Esophagus squamous epithelium (tissue), 5 donors: ENCODE measurements around the gene PDGFD. TPM values are rescaled to one million over a fixed set of nuclear protein-coding genes. Genes with fewer than 3 reads are reported as not detected.

Experiments used
- DNase-seq: peaks from one replicate; lab custom pipeline; 2025; lab: John Stamatoyannopoulos, UW
- H3K27ac ChIP-seq, 4 donors: fragments of 200-600 bp; sonication (generic); one replicate each; pipeline ENCODE4 v1.5.1; 2016 to 2019; ENCODE audit warnings: mild to moderate bottlenecking in 1 of 4
- H3K27me3 ChIP-seq, 4 donors: fragments of 200-600 bp; sonication (generic); 1 replicate in 3 of 4; 2 replicates in 1 of 4; pipeline versions ENCODE4 v1.5.1 to v1.6.0; 2017 to 2021; ENCODE audit warnings: antibody characterized with exemption in 1 of 4
- H3K36me3 ChIP-seq, 3 donors: fragments of 200-600 bp; sonication (generic); one replicate each; pipeline ENCODE4 v1.5.1; 2016 to 2019
- H3K4me1 ChIP-seq, 3 donors: fragments of 200-600 bp; sonication (generic); one replicate each; pipeline ENCODE4 v1.5.1; 2017 to 2019
- H3K4me3 ChIP-seq, 4 donors: fragments of 200-600 bp; sonication (generic); 1 replicate in 3 of 4; 2 replicates in 1 of 4; pipeline ENCODE4 v1.5.1; 2016 to 2019; ENCODE audit warnings: mild to moderate bottlenecking in 2 of 4, moderate library complexity in 1 of 4
- H3K9me3 ChIP-seq, 3 donors: fragments of 200-600 bp; sonication (generic); one replicate each; pipeline ENCODE4 v1.5.1; 2016 to 2019
- CTCF ChIP-seq, 6 experiments: fragments of 450-650 bp in 4 of 6; fragments of 200-600 bp in 2 of 6; sonication (generic) in 2 of 6; IDR thresholded peaks; one replicate each; pipeline ENCODE4 v1.5.1; 2016 to 2019; ENCODE audit warnings: antibody characterized with exemption in 6 of 6, mild to moderate bottlenecking in 4 of 6, moderate library complexity in 4 of 6
- POLR2A ChIP-seq, 4 donors: fragments of 450-650 bp; IDR thresholded peaks; one replicate each; pipeline ENCODE4 v1.6.1; 2017; ENCODE audit warnings: antibody characterized with exemption in 4 of 4, mild to moderate bottlenecking in 4 of 4, moderate library complexity in 3 of 4
- WGBS, 2 donors: methylation state at CpG; one replicate each; pipeline ENCODE4 v1.1.5; 2018; 5-methylcytosine and 5-hydroxymethylcytosine counted together
- intact Hi-C: fragments of 100-400 bp; cut with DNase I; formaldehyde crosslinking; loops from one replicate; pipeline ENCODE4 v1.15.0; 2022
- total RNA-seq, 4 donors: library from RNA; depleted of rRNA; stranded (reverse); fragments of >200 nt; gene quantifications; one replicate each; pipeline ENCODE4 v1.1.0, GENCODE V29; 2016
- donor health status: DM: yes; HTN: yes; CAD: no.

Gene PDGFD
- total RNA-seq, 4 donors from 2014 or later: 0.27 to 1.9 (median 1.1) TPM

- Histone ChIP-seq H3K4me1 (no peaks in the 10 kb centered on the region), H3K4me3 (no peak overlapping the region), H3K27ac (no peak overlapping the region), H3K27me3 (no peaks in the 10 kb centered on the region), H3K9me3 (no peaks in the 10 kb centered on the region), H3K36me3 (no peaks in the 10 kb centered on the region)
- TF ChIP-seq CTCF (IDR thresholded peaks at IDR 0.05) (no peak), POLR2A (IDR thresholded peaks at IDR 0.05) (no peak)
- 26 to 39% methylated on average over 2 of the region's 2 CpGs for WGBS, 2 donors
- intact Hi-C loops: no loop called here
- no peak for DNase-seq
These were observed 41.1 kb downstream of the PDGFD start for GRCh38 chr11:104122836-104123235.

GRCh38 chr11:104122011-104122635 is 41.8 kb downstream of the PDGFD start:
- no peak overlapping the region for H3K4me3 ChIP-seq
- intact Hi-C loops: no loop called here
- H3K36me3 ChIP-seq: no peaks in the 10 kb centered on the region
- no peaks in the 10 kb centered on the region for H3K27me3 ChIP-seq
- no peaks in the 10 kb centered on the region for H3K4me1 ChIP-seq
- no peak for TF ChIP-seq POLR2A (IDR thresholded peaks at IDR 0.05)
- no peak for DNase-seq
- H3K27ac ChIP-seq: no peak overlapping the region
- H3K9me3 ChIP-seq: no peaks in the 10 kb centered on the region

- intact Hi-C loops: no loop called here
- Histone ChIP-seq H3K4me1 (no peaks in the 10 kb centered on the region), H3K4me3 (no peak overlapping the region), H3K36me3 (no peaks in the 10 kb centered on the region), H3K9me3 (no peaks in the 10 kb centered on the region), H3K27ac (no peak overlapping the region), H3K27me3 (no peaks in the 10 kb centered on the region)
- 71 to 80% methylated on average over 4 of the region's 4 CpGs for WGBS, 2 donors
- DNase-seq: no peak
- TF ChIP-seq CTCF (IDR thresholded peaks at IDR 0.05) (no peak), POLR2A (IDR thresholded peaks at IDR 0.05) (no peak)
These were observed 43.3 kb downstream of the PDGFD start for GRCh38 chr11:104120493-104121137.

GRCh38 chr11:104118105-104118744 is 45.7 kb downstream of the PDGFD start:
- no peak for DNase-seq
- no peak overlapping the region for H3K27ac ChIP-seq
- H3K4me1 ChIP-seq: no peaks in the 10 kb centered on the region
- intact Hi-C loops: no loop called here
- no peak overlapping the region for H3K4me3 ChIP-seq
- H3K9me3 ChIP-seq: no peaks in the 10 kb centered on the region
- H3K27me3 ChIP-seq: no peaks in the 10 kb centered on the region
- WGBS, 2 donors: 68 to 75% methylated on average over 1 of the region's 1 CpG
- no peaks in the 10 kb centered on the region for H3K36me3 ChIP-seq
- no peak for TF ChIP-seq POLR2A (IDR thresholded peaks at IDR 0.05)
- TF ChIP-seq CTCF (IDR thresholded peaks at IDR 0.05): no peak

- Histone ChIP-seq H3K4me3 (no peak overlapping the region), H3K27me3 (no peaks in the 10 kb centered on the region), H3K36me3 (no peaks in the 10 kb centered on the region), H3K27ac (no peak overlapping the region), H3K9me3 (no peaks in the 10 kb centered on the region), H3K4me1 (no peaks in the 10 kb centered on the region)
- WGBS, 2 donors: 72 to 89% methylated on average over 2 of the region's 2 CpGs
- intact Hi-C loops: no loop called here
- TF ChIP-seq POLR2A (IDR thresholded peaks at IDR 0.05) (no peak), CTCF (IDR thresholded peaks at IDR 0.05) (no peak)
- DNase-seq: no peak
These were observed 50.4 kb downstream of the PDGFD start for GRCh38 chr11:104113541-104113940.
